OCI-LY3 (cell line): Measurements from ENCODE around the gene DMGDH.

ENCODE experiments used
- CTCF ChIP-seq: fragments of 200-600, 300-600 bp; sonication (generic); IDR thresholded peaks from 2 replicates; pipeline ENCODE4 v1.5.1; 2014; ENCODE audit warnings: antibody characterized with exemption, low read length, low read depth
- EZH2phosphoT487 ChIP-seq: fragments of 200-600 bp; shearing (Covaris generic); IDR thresholded peaks from 2 replicates; pipeline ENCODE4 v1.6.1; 2018; ENCODE audit warnings: antibody characterized with exemption, mixed run types, low read depth

- no peak for TF ChIP-seq CTCF
- no peak for TF ChIP-seq EZH2phosphoT487
These were observed 38.6 kb downstream of the DMGDH start for GRCh38 chr5:79030663-79031484.
